Endothelial cell of umbilical vein (primary cell): ENCODE data around the gene MXD4. TPM values are rescaled to one million over a fixed set of nuclear protein-coding genes. Genes with fewer than 3 reads are reported as not detected.

Source experiments
- BruUV-seq: library from RNA; stranded (reverse); fragments of 400-500 nt; replicated peaks from 2 replicates; lab custom pipeline; 2021; lab: Mats Ljungman, UMichigan
- CTCF ChIA-PET: fragments of 300-600, 350-600 bp; sonication (Branson Sonifier 250); formaldehyde crosslinking; loops from one replicate; lab custom pipeline; 2021; ENCODE audit warnings: antibody characterized with exemption, inconsistent platforms; lab: Charles Lee
- POLR2A ChIA-PET: fragments of 300-600, 350-600 bp; sonication (Branson Sonifier 250); formaldehyde crosslinking; loops from one replicate; lab custom pipeline; 2021; ENCODE audit warnings: antibody characterized with exemption, inconsistent platforms; lab: Charles Lee
- DNase-seq: peaks from one replicate; pipeline ENCODE4 v3.0.0-alpha.2; 2011; ENCODE audit warnings: low read depth, low spot score
- FAIRE-seq: peaks from 2 replicates; lab custom pipeline; 2011; peaks lifted over from hg19 to GRCh38; lab: Jason Lieb, UNC
- H2AFZ ChIP-seq: 2 replicates; pipeline ENCODE4 v1.6.0; 2012; ENCODE audit warnings: low read depth, low read length, control low read depth, inconsistent platforms
- H3K27ac ChIP-seq: 2 replicates; pipeline ENCODE4 v1.5.1; 2011; ENCODE audit warnings: low read depth, mild to moderate bottlenecking, control low read depth, low read length, moderate library complexity; ENCODE audit not compliant: insufficient read depth
- H3K27me3 ChIP-seq, 2 experiments: 2 replicates each; pipeline versions ENCODE4 v1.6.0 to v1.6.1; 2011; ENCODE audit warnings: low read length in 2 of 2, mixed read lengths in 1 of 2; ENCODE audit not compliant: control insufficient read depth in 2 of 2, insufficient read depth in 2 of 2
- H3K36me3 ChIP-seq, 2 experiments: 2 replicates in 1 of 2; 3 replicates in 1 of 2; pipeline ENCODE4 v1.5.1; 2011; ENCODE audit warnings: low read length in 2 of 2, mild to moderate bottlenecking in 1 of 2, moderate library complexity in 1 of 2; ENCODE audit not compliant: control insufficient read depth in 2 of 2, insufficient read depth in 2 of 2; ENCODE audit errors: extremely low read depth in 1 of 2
- H3K4me1 ChIP-seq: 3 replicates; pipeline ENCODE4 v1.5.1; 2011; ENCODE audit warnings: mild to moderate bottlenecking, low read length; ENCODE audit not compliant: control insufficient read depth, insufficient read depth; ENCODE audit errors: extremely low read depth
- H3K4me2 ChIP-seq: 2 replicates; pipeline ENCODE4 v1.6.1; 2011; ENCODE audit warnings: low read length, control low read depth, mixed read lengths; ENCODE audit not compliant: insufficient read depth
- H3K4me3 ChIP-seq, 3 experiments: fragments of 200-600 bp in 1 of 3; sonication (generic), shearing (Covaris generic) in 1 of 3; replicated peaks in 1 of 3; 2 replicates each; pipeline ENCODE4 v1.5.1; 2011 to 2016; ENCODE audit warnings: control low read depth in 3 of 3, low read length in 3 of 3, mild to moderate bottlenecking in 2 of 3, inconsistent platforms in 1 of 3, low read depth in 1 of 3, moderate library complexity in 1 of 3; ENCODE audit not compliant: insufficient read depth in 1 of 3
- H3K79me2 ChIP-seq: 2 replicates; pipeline ENCODE4 v1.6.0; 2012; ENCODE audit warnings: low read length, inconsistent platforms; ENCODE audit not compliant: control insufficient read depth, insufficient read depth
- H3K9ac ChIP-seq: replicated peaks from 2 replicates; pipeline ENCODE3; 2011; ENCODE audit warnings: low read length, control low read depth; ENCODE audit not compliant: insufficient read depth; ENCODE audit errors: extremely low read depth
- H3K9me1 ChIP-seq: replicated peaks from 3 replicates; pipeline ENCODE4 v1.6.0; 2011; ENCODE audit warnings: mild to moderate bottlenecking, low read length; ENCODE audit not compliant: control insufficient read depth, insufficient read depth; ENCODE audit errors: extremely low read depth
- H3K9me3 ChIP-seq: replicated peaks from 2 replicates; pipeline ENCODE4 v1.5.1; 2012; ENCODE audit warnings: low read length, inconsistent platforms; ENCODE audit not compliant: control insufficient read depth, insufficient read depth
- H4K20me1 ChIP-seq: replicated peaks from 2 replicates; pipeline ENCODE3; 2011; ENCODE audit warnings: mild to moderate bottlenecking, low read length; ENCODE audit not compliant: control insufficient read depth, insufficient read depth; ENCODE audit errors: extremely low read depth
- CTCF ChIP-seq, 2 donors: IDR thresholded peaks; 1 replicate in 1 of 2; 2 replicates in 1 of 2; pipeline ENCODE4 v1.5.1; 2011; ENCODE audit warnings: low read length in 2 of 2, mild to moderate bottlenecking in 2 of 2, moderate library complexity in 2 of 2, control low read depth in 1 of 2, inconsistent platforms in 1 of 2, low read depth in 1 of 2; ENCODE audit not compliant: insufficient read depth in 1 of 2; ENCODE audit errors: extremely low read depth in 1 of 2
- EZH2 ChIP-seq: IDR thresholded peaks from 2 replicates; pipeline ENCODE4 v1.6.1; 2012; ENCODE audit warnings: borderline replicate concordance, low read depth, mild to moderate bottlenecking, moderate library complexity, low read length, inconsistent platforms; ENCODE audit not compliant: severe bottlenecking
- FOS ChIP-seq: IDR thresholded peaks from 2 replicates; pipeline ENCODE4 v1.6.1; 2011; ENCODE audit warnings: mild to moderate bottlenecking, low read length, moderate library complexity, borderline replicate concordance; ENCODE audit not compliant: insufficient read depth
- GATA2 ChIP-seq: IDR thresholded peaks from 2 replicates; pipeline ENCODE4 v1.7.0; 2011; ENCODE audit warnings: low read depth, mild to moderate bottlenecking, moderate library complexity, mixed read lengths, low read length; ENCODE audit not compliant: insufficient read length, insufficient read depth
- JUN ChIP-seq: IDR thresholded peaks from 2 replicates; pipeline ENCODE4 v1.6.1; 2011; ENCODE audit warnings: borderline replicate concordance, low read depth; ENCODE audit not compliant: insufficient read length, insufficient read depth
- MAX ChIP-seq: IDR thresholded peaks from 2 replicates; pipeline ENCODE4 v1.6.1; 2011; ENCODE audit not compliant: insufficient read depth, insufficient read length
- MYC ChIP-seq: IDR thresholded peaks from one replicate; pipeline ENCODE4 v1.6.1; 2011; ENCODE audit warnings: mild to moderate bottlenecking, low read depth, low read length
- POLR2A ChIP-seq: IDR thresholded peaks from 2 replicates; pipeline ENCODE4 v1.6.1; 2012; ENCODE audit warnings: low read depth, mild to moderate bottlenecking, control low read depth, low read length
- POLR2AphosphoS5 ChIP-seq: IDR thresholded peaks from 2 replicates; pipeline ENCODE4 v1.6.1; 2012; ENCODE audit warnings: low read depth, mild to moderate bottlenecking, control low read depth, low read length, moderate library complexity; ENCODE audit not compliant: insufficient read depth
- dilution Hi-C: fragments of 300-500 bp; cut with MboI; formaldehyde crosslinking; loops from one replicate; pipeline ENCODE4 v1.15.0; 2019; ENCODE audit warnings: low sequenced_read_pairs; ENCODE audit not compliant: extremely low pct_ligation_motif_present
- intact Hi-C: fragments of 100-400 bp; cut with micrococcal nuclease; formaldehyde crosslinking; loops from one replicate; pipeline ENCODE4 v1.10.0; 2022
- polyA plus RNA-seq, 4 experiments: library from polyadenylated mRNA; depleted of rRNA in 3 of 4; stranded (reverse) in 3 of 4; unstranded in 1 of 4; fragments of >200 nt; gene quantifications; 2 replicates each; pipeline versions ENCODE4 v1.2.1 to v1.2.3, GENCODE V29; 2011 to 2012; ENCODE audit warnings: missing spikeins in 1 of 4
- total RNA-seq: library from RNA; stranded (reverse); gene quantifications from 2 replicates; pipeline ENCODE4 v1.2.3, GENCODE V29; 2021

The MXD4 gene
- total and polyA plus RNA-seq, 2 donors (not counting 3 experiments of a cell fraction or from before 2014, with no cell fraction given): 62.7 to 74.1 TPM

DNA sequence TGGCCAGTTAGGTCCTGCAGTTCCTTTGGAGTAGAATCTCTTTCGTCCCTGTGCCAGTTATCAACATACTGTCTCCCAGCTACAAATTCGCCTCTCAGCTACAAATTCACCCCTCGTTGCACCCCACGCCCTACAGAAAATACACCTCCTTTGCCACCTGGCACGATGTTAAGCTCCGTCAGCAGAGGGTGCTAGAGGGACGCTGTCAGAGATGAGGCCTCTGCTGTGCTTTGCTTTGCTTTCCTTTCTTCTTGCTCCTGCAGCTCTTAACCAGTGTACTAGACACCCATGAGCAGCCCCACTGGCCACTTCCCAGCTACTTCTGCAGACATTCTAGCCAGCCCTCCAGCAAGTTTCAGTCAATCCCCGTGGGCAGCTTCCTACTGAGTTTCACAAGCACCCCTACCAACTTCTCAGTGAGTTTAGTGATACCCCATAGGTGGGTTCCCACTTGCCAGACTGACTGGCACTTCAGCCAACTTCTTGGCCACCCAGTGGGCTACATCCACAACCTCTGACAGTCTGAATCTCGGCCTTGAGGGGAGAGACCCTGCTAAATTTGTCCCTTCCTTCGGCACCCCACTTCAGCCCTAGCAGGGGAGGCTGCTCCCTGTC, 41.8 kb downstream of the MXD4 start:
- ChIA-PET POLR2A (interaction anchor here (0.8 kb wide), 1 partner anchor 42 kb away, joined by 3 read pairs; no protein-coding TSS in a partner anchor), CTCF (interaction anchor here (0.6 to 3.2 kb wide), 65 partner anchors 10 to 494 kb away, joined by 3 to 149 read pairs (median 4); partner anchors contain the start of genes CFAP99, HAUS3, MXD4 and NELFA)
- no peaks in the 10 kb centered on the region for H3K9me3 ChIP-seq
- no peaks in the 10 kb centered on the region for H3K27me3 ChIP-seq
- H3K36me3 ChIP-seq: peaks cover 0 to 4% of the 10 kb centered on the region in 2 experiments
- H3K4me1 ChIP-seq: no peaks in the 10 kb centered on the region
- no peak overlapping the region for H3K4me3 ChIP-seq
- H3K9ac ChIP-seq: no peak overlapping the region
- no peak overlapping the region for H3K4me2 ChIP-seq
- H3K9me1 ChIP-seq: no peaks in the 10 kb centered on the region
- H2AFZ ChIP-seq: no peak overlapping the region
- H3K27ac ChIP-seq: no peak overlapping the region
- dilution Hi-C loops (no loop called here), intact Hi-C loops (loop anchor here (1.0 kb wide), 2 partner anchors 221 to 242 kb away; no protein-coding TSS in a partner anchor)
- no peaks in the 10 kb centered on the region for H4K20me1 ChIP-seq
- H3K79me2 ChIP-seq: no peaks in the 10 kb centered on the region
- peak; percentile 84 to 85 for TF ChIP-seq CTCF (IDR thresholded peaks at IDR 0.05; ENCODE audit: extremely low read depth in 1 of 2, insufficient read depth in 1 of 2, low read depth in 1 of 2, low read length in 2 of 2)
- no peak for TF ChIP-seq POLR2AphosphoS5
- DNase-seq (peak; percentile 66), FAIRE-seq (peak; percentile 86)
- BruUV-seq: no TSS peak

DNA sequence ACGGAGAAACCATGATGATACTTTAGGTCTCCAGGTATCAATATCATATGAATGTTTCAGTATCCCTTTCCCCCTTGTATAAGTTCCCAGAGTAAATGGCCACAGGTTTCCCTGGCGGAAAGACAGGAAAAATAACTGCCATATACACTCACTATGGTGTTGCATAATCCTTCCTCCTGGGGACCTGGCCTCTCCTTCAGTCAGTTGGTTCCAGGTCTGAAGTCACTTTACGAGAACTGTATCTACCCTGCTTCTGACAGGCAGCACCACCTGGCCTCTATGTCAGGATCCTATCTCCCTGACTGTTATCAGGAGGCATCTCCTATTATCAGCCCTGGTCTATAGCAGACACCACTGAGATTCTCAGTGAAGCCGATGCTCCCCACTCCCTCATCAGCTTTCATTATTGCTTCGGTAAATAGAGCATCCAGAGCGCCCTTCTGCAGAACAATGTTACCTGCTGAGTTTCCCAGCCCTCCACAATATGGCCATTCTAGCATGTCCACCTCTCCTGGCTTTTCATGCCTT, 42.6 kb downstream of the MXD4 start:
- Histone ChIP-seq H2AFZ (no peak overlapping the region), H3K9ac (no peak overlapping the region), H3K4me1 (no peaks in the 10 kb centered on the region), H3K79me2 (no peaks in the 10 kb centered on the region), H3K27ac (no peak overlapping the region), H3K27me3 (no peaks in the 10 kb centered on the region), H3K9me1 (no peaks in the 10 kb centered on the region), H4K20me1 (no peaks in the 10 kb centered on the region), H3K4me2 (no peak overlapping the region), H3K4me3 (no peak overlapping the region), H3K36me3 (peaks cover 0 to 4% of the 10 kb centered on the region in 2 experiments), H3K9me3 (no peaks in the 10 kb centered on the region)
- no peak for FAIRE-seq
- no peak for TF ChIP-seq CTCF (IDR thresholded peaks at IDR 0.05; ENCODE audit: extremely low read depth in 1 of 2, insufficient read depth in 1 of 2, low read depth in 1 of 2, low read length in 2 of 2)
- TF ChIP-seq POLR2AphosphoS5: no peak
- no peak for TF ChIP-seq JUN
- TF ChIP-seq GATA2: no peak
- no peak for TF ChIP-seq MAX
- no peak for TF ChIP-seq MYC
- TF ChIP-seq POLR2A: no peak
- TF ChIP-seq FOS: no peak
- no peak for TF ChIP-seq EZH2
- no TSS peak for BruUV-seq
- intact Hi-C loops (no loop called here), dilution Hi-C loops (no loop called here)
- DNase-seq: no peak
- ChIA-PET CTCF (interaction anchor here (0.6 to 3.2 kb wide), 50 partner anchors 11 to 429 kb away, joined by 3 to 149 read pairs (median 4); partner anchors contain the start of genes CFAP99, HAUS3, MXD4 and NELFA), POLR2A (interaction anchor here (0.8 kb wide), 1 partner anchor 43 kb away, joined by 3 read pairs; no protein-coding TSS in a partner anchor)
